HepG2 (cell line): Measurements from ENCODE around the gene STAM. TPM values are rescaled to one million over a fixed set of nuclear protein-coding genes. Genes with fewer than 3 reads are reported as not detected.

ENCODE experiments used
- AHDC1 ChIP-seq: sonication (generic); formaldehyde crosslinking; IDR thresholded peaks from 2 replicates; pipeline ENCODE4 v1.5.1; 2020; ENCODE audit warnings: mild to moderate bottlenecking, missing genetic modification reagents, borderline replicate concordance
- ATF3 ChIP-seq: sonication (generic); formaldehyde crosslinking; IDR thresholded peaks from 2 replicates; pipeline ENCODE4 v1.4.0; 2020; ENCODE audit warnings: missing genetic modification reagents
- CENPT ChIP-seq: sonication (generic); formaldehyde crosslinking; IDR thresholded peaks from 2 replicates; pipeline ENCODE4 v1.8.0; 2022; ENCODE audit warnings: low read depth, mild to moderate bottlenecking, moderate library complexity, missing genetic modification reagents
- EP300 ChIP-seq, 3 experiments: sonication (generic) in 1 of 3; formaldehyde crosslinking in 1 of 3; IDR thresholded peaks; 2 replicates each; pipeline versions ENCODE4 v1.5.1 to v1.6.1; 2011 to 2020; ENCODE audit warnings: low read depth in 2 of 3, low read length in 2 of 3, borderline replicate concordance in 1 of 3, improper control_type of control experiment in 1 of 3, mild to moderate bottlenecking in 1 of 3, missing genetic modification reagents in 1 of 3, moderate library complexity in 1 of 3
- GABPA ChIP-seq, 2 experiments: IDR thresholded peaks; 2 replicates each; pipeline ENCODE4 v1.6.1; 2011 to 2016; ENCODE audit warnings: low read depth in 2 of 2, low read length in 1 of 2, missing biosample characterization in 1 of 2, missing genetic modification characterization in 1 of 2
- GLMP ChIP-seq: sonication (generic); formaldehyde crosslinking; IDR thresholded peaks from 2 replicates; pipeline ENCODE4 v1.9.0; 2021; ENCODE audit warnings: missing genetic modification reagents, mild to moderate bottlenecking, borderline replicate concordance
- HMG20A ChIP-seq: IDR thresholded peaks from 2 replicates; pipeline ENCODE4 v1.6.1; 2016; ENCODE audit warnings: borderline replicate concordance
- HMG20B ChIP-seq: conservative IDR thresholded peaks from 2 replicates; pipeline ENCODE4 v1.6.1; 2016; ENCODE audit warnings: missing genetic modification reagents, missing compliant biosample characterization
- HNF1B ChIP-seq: sonication (generic); formaldehyde crosslinking; IDR thresholded peaks from 2 replicates; pipeline ENCODE4 v1.5.1; 2020; ENCODE audit warnings: mild to moderate bottlenecking, moderate library complexity, missing genetic modification reagents
- KLF11 ChIP-seq: IDR thresholded peaks from 2 replicates; pipeline ENCODE4 v1.6.1; 2016; ENCODE audit warnings: missing compliant biosample characterization
- PAX8 ChIP-seq: sonication (generic); formaldehyde crosslinking; IDR thresholded peaks from 2 replicates; pipeline ENCODE4 v1.8.0; 2022; ENCODE audit warnings: mild to moderate bottlenecking, missing genetic modification reagents, borderline replicate concordance
- RFX3 ChIP-seq: IDR thresholded peaks from 2 replicates; pipeline ENCODE4 v1.6.1; 2016; ENCODE audit warnings: missing biosample characterization, missing genetic modification reagents
- SAP130 ChIP-seq: IDR thresholded peaks from 2 replicates; pipeline ENCODE4 v1.6.1; 2016; ENCODE audit warnings: low read depth
- SRSF1 ChIP-seq: fragments of 200-400 bp; formaldehyde crosslinking; optimal IDR thresholded peaks from 2 replicates; pipeline ENCODE3; 2017; ENCODE audit warnings: mild to moderate bottlenecking, low read depth, low read length, moderate library complexity
- TBX2 ChIP-seq: sonication (generic); formaldehyde crosslinking; IDR thresholded peaks from 2 replicates; pipeline ENCODE4 v1.5.0; 2020; ENCODE audit warnings: missing genetic modification reagents, mild to moderate bottlenecking, borderline replicate concordance
- TGIF2 ChIP-seq: IDR thresholded peaks from 2 replicates; pipeline ENCODE4 v1.6.1; 2016; ENCODE audit warnings: control low read depth, missing compliant biosample characterization
- ZFY ChIP-seq: sonication (generic); formaldehyde crosslinking; IDR thresholded peaks from 2 replicates; pipeline ENCODE4 v1.4.0; 2020; ENCODE audit warnings: missing genetic modification reagents
- ZMYM4 ChIP-seq: sonication (generic); formaldehyde crosslinking; IDR thresholded peaks from 2 replicates; pipeline ENCODE4 v1.8.1; 2023; ENCODE audit warnings: mild to moderate bottlenecking, missing genetic modification reagents
- ZNF264 ChIP-seq: sonication (generic); formaldehyde crosslinking; IDR thresholded peaks from 2 replicates; pipeline ENCODE4 v1.4.0; 2020; ENCODE audit warnings: missing genetic modification reagents
- ZNF350 ChIP-seq: sonication (generic); formaldehyde crosslinking; IDR thresholded peaks from 2 replicates; pipeline ENCODE4 v1.4.0; 2020; ENCODE audit warnings: mild to moderate bottlenecking, low read depth, missing genetic modification reagents, borderline replicate concordance
- ZSCAN21 ChIP-seq: sonication (generic); formaldehyde crosslinking; IDR thresholded peaks from 2 replicates; pipeline ENCODE4 v1.8.0; 2022; ENCODE audit warnings: mild to moderate bottlenecking, missing genetic modification reagents, moderate library complexity, borderline replicate concordance
- polyA plus RNA-seq, 8 experiments: library from polyadenylated mRNA; depleted of rRNA in 3 of 8; stranded (reverse) in 7 of 8; unstranded in 1 of 8; fragments of >200 nt; fragmentation: Illumina TruSeq in 4 of 8; extraction: Trizol in 4 of 8; gene quantifications; 2 replicates each; pipeline versions ENCODE4 v1.2.1 to v1.2.3, GENCODE V29; 2011 to 2016; ENCODE audit warnings: low read depth in 4 of 8, missing spikeins in 1 of 8, mixed read lengths in 1 of 8; ENCODE audit not compliant: insufficient read depth in 1 of 8
- total RNA-seq, 5 experiments: library from RNA; depleted of rRNA; stranded (reverse); fragments of >200 nt; fragmentation: Illumina TruSeq; extraction: Trizol; gene quantifications; 2 replicates each; pipeline ENCODE4 v1.2.3, GENCODE V29; 2016; ENCODE audit warnings: low read depth in 1 of 5

Gene STAM
- total and polyA plus RNA-seq, 2 of the 13 experiments (the other 11 are each of a cell fraction or from before 2014, with no cell fraction given), result 19.5 to 25.1 TPM

- TF ChIP-seq AHDC1 (CRISPR knock-in tag) (peak; percentile 33; the same call in 1 of the 2 replicates), ZFY (no peak), ZSCAN21 (CRISPR knock-in tag) (no peak), TGIF2 (CRISPR knock-in tag) (peak; percentile 91), GLMP (CRISPR knock-in tag) (no peak), ZNF350 (no peak), SRSF1 (no peak), EP300 (IDR thresholded peaks at IDR 0.05; ENCODE audit: low read depth in 2 of 2, low read length in 2 of 2) (peak in 1 of 2 experiments; percentile 81; a peak in 2 of 4 replicates), EP300 (CRISPR knock-in tag; IDR thresholded peaks at IDR 0.05; ENCODE audit: borderline replicate concordance) (peak; percentile 81; the same call in 1 of the 2 replicates), ZMYM4 (CRISPR knock-in tag) (no peak), SAP130 (CRISPR knock-in tag) (peak; percentile 83), ATF3 (peak; percentile 38; the same call in 1 of the 2 replicates), CENPT (CRISPR knock-in tag) (no peak), ZNF264 (CRISPR knock-in tag) (no peak), PAX8 (CRISPR knock-in tag) (no peak), HMG20B (CRISPR knock-in tag) (no peak; the same call in 1 of the 2 replicates), HMG20A (no peak; the same call in 1 of the 2 replicates), HNF1B (no peak), RFX3 (CRISPR knock-in tag) (no peak), GABPA (IDR thresholded peaks at IDR 0.05; ENCODE audit: low read depth, low read length) (no peak), GABPA (CRISPR knock-in tag; IDR thresholded peaks at IDR 0.05; ENCODE audit: low read depth) (no peak), TBX2 (CRISPR knock-in tag) (peak; percentile 80), KLF11 (CRISPR knock-in tag) (no peak)
These were observed 29.6 kb downstream of the STAM start (continued) for GRCh38 chr10:17673471-17674061.
